Fibroblast of skin of scalp (primary cell): ENCODE results near the gene SDC1. TPM values are rescaled to one million over a fixed set of nuclear protein-coding genes. Genes with fewer than 3 reads are reported as not detected.
"Not testable (repeated sequence)": the region's sequence is repeated elsewhere in the genome, so short reads cannot be mapped to it uniquely, and the experiment has no call there.

Experiments
- DNase-seq: peaks from one replicate; pipeline ENCODE4 v3.0.0-alpha.2; 2013
- polyA plus RNA-seq, 2 experiments: library from polyadenylated mRNA; unstranded; fragments of 120-200 nt; gene quantifications; one replicate each; pipeline ENCODE4 v1.2.1, GENCODE V29; 2013; ENCODE audit not compliant: insufficient read length in 2 of 2

The SDC1 gene, protein sequence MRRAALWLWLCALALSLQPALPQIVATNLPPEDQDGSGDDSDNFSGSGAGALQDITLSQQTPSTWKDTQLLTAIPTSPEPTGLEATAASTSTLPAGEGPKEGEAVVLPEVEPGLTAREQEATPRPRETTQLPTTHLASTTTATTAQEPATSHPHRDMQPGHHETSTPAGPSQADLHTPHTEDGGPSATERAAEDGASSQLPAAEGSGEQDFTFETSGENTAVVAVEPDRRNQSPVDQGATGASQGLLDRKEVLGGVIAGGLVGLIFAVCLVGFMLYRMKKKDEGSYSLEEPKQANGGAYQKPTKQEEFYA
- polyA plus RNA-seq (2013, experiment 1 of 2; ENCODE audit: insufficient read length) = 30.6 TPM
- 26.1 TPM for polyA plus RNA-seq (2013, experiment 2 of 2; ENCODE audit: insufficient read length)

DNA sequence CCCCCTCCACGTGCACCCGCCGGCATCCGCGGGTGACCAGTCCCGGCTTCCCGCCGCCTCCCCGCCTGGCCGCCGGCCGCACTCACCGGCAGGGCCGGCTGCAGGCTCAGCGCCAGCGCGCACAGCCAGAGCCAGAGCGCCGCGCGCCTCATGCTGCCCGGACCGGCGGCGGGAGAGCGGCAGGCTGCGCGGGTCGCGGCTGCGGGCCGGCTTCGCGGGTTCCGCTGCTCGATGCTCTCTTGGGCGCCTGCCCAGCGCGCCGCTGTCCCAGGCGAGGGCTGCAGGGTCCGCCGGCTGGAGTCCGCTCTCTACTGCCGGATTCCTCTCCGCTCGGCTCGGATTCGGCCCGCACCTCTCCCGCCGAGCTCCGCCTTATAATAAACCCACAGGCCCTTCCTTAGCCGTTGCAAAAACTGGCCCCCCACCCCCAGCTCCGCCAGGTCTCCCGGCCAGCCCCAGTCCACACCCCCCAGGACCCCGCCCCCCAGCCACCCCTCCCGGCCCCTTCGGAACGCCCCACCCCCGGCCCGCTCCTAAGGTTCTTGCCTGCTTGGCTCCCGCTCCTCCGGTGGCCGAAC, at the start of gene SDC1:
Gene SDC1, minus strand, starts transcription at position 415 of the 578 bp plus-strand sequence. Its CDS starts 263 bp downstream, at position 152.
- DNase-seq = peak; percentile 50

DNA sequence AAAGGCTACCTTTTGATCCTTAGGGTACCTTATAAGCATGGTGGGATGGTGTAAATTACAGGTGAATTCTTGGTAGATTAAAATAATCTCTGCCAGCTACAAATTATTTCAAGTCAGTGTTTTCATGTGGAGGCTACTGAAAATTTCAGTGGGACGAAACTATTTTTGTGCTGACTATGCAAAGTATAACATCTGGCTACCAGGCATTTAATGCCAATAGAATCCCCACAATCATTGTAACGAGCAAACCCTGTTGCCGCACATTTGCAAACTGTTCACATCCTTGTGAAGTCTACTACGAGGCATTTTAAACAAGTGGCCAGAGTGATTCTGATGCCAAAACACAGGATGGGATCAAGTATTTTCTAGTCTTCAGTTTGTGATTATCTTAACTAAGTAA, 48.1 kb upstream of the SDC1 start:
- no peak for DNase-seq

DNA sequence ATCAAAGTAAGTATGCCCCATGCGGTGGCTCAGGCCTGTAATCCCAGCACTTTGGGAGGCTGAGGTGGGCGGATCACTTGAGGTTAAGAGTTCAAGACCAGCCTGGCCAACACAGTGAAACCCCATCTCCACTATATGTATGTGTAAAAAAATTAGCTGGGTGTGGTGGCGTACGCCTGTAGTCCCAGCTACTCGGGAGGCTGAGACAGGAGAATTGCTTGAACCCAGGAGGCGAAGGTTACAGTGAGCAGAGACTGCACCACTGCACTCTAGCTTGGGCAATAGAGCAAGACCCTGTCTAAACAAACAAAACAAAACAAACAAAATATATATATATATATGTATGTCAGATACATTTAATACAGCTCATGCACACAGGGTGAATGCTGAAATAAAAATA, 43.4 kb upstream of the SDC1 start:
- not testable (repeated sequence) for DNase-seq

DNA sequence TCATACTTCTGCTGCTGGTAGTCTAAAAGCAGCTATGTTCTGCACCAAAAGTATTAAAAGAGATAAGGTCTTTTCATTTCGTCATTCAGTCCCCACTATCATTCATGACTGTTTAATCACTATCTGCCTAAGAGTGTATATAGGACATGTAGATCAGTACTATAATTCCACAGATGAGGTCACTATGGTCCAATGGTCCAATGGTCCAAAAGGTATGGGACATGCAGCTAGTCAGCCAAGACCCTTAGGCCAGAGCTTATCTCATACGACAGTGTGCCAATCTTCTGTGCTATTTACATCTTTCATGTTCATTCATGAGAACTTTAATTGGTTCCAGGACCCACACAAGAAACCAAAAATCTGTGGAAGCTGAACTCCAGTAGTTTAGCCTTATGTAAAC, 42.6 kb upstream of the SDC1 start:
- no peak for DNase-seq

DNA sequence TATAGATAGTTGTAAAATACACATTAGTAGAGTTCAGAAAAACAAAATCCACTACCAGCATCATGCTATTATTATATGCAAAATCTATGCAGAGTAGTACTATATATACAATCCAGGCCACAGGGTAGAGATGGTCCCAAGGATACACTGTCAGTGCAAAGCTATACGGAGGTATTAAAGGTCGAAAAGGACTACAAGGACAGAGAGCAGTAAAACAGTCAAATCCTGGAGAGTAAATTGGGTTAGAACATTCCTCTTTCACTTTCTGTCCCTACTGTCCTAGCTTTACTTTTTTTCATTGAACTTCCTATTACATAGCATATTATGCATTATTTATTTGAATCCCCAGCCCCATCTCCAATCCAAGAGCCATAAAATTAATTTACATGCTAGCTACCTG, 39.7 kb upstream of the SDC1 start:
- DNase-seq = no peak

DNA sequence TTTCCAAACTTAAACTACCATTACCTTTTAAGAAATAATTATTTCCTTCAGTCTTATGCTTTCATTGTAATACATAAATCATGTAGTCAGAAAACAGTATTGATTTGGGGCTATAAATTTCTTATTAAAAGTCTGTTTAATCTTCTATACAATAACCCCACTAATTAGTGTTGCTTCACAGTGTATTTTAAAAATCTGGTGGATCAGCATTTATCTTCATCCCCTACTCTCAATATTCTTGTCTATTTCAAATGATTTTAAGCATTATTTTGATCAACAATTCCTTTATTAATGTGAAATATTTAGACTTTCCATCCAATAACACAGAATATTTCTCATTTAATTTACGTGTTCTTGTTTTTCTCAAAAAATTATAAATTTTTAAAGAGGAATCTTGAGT, 32.5 kb upstream of the SDC1 start:
- DNase-seq = no peak

DNA sequence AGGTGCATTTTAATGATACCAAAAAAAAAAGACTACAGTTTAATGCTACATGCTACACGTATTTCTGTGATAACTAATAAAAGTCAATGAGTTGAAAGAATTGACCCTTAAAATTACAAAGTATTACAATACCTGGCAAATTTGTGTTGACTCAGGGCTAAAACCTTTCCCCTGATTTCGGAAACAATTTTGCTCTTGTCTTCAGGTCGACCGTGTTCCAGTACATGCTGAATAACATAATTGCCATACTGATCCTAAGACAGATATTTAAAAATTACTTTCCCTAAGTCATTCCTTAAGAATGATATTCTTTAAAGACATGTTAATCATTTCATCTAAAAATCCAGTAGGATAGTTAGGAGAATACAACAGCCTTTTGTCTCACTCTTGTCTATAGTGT, 29.8 kb upstream of the SDC1 start:
- no peak for DNase-seq

DNA sequence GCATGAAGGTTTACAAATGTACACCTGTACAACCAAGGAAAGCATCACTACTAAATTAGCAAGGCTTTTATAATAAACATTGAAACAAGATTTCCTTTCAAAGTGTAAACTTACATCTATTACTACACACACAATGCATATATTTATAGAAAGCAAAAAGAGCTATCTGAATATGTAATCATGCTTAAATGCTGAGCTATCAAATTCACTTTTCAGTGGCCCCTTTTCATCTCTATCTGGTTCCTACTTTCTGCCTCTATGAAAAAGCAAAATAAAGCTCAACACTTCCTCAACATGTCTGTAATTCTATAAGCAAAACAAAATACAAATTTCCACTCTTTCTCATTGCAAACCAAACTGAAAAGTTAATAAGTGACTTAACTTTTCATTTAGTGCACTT, 25.5 kb upstream of the SDC1 start:
- DNase-seq = no peak

DNA sequence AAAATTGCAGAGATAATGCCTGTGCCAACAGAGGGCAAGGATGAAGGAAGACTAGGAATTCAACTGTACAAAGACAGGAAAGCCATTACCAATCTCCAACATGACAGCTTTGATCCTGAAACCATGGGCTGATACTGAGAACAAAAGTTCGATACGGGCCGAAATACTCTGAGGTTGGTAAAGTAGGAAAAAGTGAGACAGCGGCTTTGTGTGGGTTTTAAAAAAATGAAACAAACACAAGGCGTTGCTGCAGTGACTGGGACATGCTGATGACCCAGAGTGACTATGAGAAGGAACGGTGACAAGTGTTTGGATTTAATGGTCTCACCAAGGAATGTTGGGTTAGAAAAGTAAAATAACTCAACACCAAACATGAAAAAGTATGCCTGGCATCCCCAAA, 24.2 kb upstream of the SDC1 start:
- DNase-seq = no peak

DNA sequence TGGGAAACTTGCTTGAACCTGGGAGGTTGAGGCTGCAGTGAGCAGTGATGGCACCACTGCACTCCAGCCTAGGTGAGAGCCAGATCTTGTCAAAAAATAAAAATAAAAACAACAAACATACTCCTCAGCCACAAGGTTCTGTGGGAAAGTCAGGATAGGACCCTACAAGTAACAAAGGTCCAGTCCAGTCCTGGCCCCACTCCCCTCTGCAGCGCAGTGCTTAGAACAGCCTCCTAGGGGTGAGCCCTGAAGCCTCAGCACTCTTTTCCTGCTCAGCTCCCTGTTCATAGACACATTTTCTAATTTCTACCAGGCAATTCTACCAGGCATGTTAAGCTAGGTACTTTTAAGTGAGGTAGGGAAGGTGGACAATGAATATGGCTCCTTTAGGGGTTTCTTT, 22.2 kb upstream of the SDC1 start:
- DNase-seq = no peak

DNA sequence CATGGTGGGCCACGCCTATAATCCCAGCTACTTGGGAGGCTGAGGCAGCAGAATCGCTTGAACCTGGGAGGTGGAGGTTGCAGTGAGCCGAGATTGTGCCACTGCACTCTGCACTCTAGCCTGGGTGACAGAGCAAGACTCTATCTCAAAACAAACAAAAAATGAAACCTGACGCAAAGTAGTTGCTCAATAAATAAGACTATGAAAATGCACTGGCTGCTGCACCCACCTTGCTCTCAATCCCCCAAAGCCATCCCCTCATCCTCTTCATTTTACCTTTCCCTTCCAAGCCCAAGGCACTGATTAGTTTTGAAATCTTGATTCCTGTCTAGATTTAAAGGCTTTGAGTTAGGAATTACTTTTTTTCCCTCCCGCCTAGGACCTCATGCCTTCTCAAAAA, 18.7 kb upstream of the SDC1 start:
- DNase-seq = not testable (repeated sequence)

DNA sequence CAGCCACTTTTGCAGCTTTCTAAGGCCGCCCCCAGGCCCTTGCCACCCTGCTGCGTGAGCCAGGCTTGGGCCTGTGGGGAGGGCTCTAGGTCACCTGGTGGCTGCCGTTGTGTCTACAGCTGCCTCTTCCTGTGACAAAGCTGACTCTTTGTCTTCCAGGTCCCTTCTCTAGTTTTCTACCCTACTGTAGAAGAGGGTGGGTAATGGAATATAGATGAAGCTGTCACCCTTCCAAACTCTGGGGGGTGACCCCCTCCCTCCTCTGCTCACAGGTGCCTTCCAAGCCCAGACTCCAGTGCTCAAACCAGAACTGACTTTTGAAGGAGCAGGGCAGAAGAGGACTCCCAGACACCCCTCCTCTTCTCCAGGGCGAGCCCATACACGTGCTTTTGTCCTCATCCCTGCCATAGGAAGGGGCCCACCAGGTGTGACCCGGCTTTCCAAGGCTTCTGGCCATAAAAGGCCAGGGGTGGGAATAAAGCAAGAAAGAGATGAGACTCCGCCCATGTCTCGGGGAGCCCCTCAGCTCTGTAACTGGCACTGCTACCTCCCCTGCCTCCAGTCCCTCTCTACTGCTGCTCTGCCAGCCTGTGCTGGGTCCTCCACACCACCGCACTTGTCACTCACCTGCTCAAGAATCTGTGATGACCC, 17.9 kb upstream of the SDC1 start:
- DNase-seq = no peak

DNA sequence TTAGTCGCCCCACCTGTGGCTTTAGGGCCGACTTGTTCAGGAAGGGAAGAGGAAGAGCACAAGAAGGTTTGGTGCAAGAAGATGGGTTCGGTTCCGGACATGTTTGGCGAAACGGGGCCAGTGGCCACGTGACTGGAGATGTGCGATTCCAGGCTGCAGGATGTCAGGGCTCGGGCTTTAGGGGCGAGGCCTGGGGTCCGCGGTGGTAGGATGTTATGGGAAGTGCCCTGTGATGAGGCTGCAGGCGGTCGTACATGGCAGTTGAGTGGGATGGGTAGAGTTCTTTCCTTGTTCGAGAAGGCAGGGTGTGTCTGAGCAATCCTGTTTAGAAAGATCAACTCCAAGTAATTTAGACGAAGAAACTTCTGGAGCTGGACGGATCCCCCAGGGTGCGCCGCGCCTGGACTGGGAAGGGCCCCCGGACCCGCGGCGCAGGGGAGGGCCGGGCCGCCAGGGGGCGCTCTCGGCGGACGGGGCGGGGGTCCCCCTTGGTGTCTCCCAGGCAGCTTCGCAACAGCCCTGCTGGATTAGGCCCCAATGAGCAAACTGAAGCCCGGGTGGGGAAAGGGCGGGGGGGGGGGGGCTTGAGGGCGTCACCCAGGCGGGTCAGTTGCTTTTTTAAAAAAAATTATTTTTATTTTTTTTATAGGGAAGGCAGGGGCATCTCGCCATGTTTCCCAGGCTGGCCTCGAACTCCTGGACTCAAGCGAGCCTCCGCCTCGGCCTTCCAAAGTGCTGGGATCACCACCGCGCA, 17.2 kb upstream of the SDC1 start:
- no peak for DNase-seq

DNA sequence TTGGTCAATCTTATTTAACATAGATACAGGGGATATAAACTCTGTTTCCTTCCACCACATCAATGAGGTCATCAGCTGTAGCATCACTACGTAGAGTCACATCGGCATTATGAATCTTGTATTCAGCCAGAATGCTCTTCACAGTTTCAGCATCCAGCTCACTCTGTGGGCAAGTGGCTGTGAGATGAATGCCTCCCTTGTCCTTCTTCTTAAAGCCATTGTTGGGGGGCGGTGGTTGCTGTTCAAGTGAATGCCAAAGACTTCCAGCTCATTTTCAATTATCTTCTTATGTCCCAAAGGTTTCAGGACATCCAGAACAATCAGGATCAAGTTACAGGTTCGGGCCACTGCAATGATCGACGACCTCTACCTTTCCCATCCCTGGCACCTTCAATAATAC, 15.4 kb upstream of the SDC1 start:
- DNase-seq = not testable (repeated sequence)

DNA sequence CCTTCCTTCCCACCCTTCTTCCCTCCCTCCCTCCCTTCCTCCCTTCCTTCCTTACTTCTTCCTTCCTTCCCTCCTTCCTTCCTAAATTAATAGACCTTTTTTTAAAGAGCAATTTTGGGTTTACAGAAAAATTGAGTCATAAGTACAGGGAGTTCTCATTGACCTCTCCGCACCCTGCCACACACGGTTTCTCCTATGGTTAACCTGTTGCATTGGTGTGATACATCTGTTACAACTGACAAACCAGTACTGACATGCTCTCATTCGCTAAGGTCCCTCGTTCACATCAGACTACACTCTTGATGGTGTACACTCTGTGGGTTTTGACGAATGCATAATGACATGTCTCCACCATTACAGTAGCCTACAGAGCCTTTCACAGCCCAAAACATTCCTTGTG, 11.6 kb upstream of the SDC1 start:
- no peak for DNase-seq

DNA sequence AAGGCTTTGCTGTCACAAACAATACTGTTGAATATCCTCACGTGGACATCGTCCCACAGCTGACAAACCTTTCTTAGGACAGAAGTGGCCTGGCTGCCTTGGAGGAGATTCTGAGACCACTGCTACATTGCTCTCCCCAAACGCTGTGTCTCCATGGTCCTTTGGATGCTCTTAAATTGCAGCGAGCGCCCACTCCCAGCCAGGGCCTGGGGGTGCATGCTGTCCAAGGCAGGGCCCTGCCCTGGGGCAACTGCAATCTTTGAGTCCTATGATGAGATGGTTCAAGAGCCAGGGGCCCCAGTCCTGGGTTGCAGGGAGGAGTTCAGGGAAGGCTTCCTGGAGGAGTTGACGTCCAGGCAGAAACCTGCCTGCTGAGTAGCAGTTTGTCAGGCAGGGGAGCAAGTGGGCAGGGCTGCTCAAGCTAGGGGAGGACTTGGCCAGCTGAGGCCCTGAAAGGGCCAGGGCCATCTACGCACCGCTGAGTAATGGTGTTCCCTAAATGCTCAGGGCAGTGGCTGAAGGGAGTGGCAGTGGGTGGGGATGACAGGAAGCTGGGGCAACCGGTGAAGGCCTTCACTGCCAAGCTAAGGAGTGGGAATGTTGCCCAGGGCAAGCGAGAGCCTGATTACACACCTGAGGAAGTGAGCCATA, 10.8 kb upstream of the SDC1 start:
- DNase-seq = no peak

DNA sequence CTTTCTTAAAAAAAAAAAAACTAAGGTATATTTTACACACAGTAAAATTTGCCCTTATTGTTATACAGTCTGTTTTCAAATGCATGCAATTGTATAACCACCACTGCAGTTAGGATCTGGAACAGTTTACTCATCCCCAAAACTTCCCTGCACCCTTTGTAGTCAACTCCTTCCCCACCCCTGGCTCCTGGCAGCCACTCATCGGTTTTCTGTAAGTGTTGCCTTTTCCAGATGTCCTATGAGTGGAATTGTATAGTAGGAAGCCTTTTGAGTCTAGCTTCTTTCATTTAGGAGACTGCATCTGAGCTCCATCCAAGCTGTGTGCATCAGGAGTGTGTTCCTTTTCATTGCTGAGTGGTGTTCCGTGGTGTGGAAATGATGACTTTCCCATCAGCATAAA, 9.7 kb upstream of the SDC1 start:
- DNase-seq = not testable (repeated sequence)

DNA sequence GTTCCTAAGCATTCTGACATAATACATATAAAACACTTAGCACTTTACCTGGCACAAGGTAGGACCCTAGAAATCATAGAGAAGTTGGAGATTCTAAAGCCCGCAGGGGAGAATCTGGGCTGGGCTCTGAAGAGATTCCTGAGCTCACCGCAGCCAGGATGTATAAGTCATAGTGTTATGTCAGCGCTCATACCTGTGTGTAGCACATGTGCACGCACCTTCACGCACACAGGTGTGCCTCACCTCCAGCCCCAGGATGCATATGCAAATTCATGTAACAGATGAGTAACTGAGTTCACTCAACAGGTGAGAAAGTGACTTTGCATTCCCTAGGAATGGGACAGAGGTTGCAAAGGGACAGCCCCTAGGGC, 7.9 kb upstream of the SDC1 start:
- DNase-seq = no peak

DNA sequence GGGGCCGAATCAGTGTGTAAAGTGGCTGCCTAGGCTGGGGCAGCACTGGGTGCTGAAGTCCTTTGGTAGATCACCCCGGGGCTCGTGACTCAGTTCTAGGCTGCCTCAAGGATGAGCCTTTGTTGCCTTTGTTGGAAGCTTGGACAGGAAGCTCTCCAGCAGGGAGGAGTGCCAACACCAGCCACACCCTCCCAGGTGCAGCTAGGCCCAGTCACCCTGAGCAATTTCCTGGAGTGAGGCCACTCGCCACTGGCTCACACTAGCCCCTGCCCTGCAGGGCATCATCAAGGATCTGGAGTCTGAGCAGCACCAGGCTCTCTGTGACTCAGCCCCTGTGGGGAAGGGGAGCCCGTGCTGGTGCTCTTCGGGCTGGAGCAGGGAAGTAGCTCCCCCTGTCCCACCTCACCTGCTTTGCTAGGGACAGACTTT, 6.7 kb upstream of the SDC1 start:
- DNase-seq = peak; percentile 23

DNA sequence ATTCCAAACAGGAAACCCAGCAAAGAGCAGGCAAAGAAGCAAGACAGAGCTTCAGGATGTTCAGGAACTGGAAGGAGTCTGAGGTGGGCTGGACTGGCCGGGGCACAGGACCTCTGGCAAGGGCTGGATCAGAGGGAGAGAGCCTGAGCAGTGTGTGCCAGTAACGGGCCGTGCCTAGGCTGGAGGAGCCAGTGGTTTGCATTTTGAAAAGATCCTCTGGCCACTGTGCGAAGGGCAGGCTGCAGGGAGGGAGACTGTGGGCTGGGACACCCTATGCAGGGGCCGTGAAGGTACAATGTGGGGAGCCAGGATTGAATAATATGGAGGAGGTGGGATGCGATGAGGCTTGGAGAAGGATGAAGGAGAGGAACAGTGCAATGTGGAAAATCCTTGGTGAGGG, 6.2 kb upstream of the SDC1 start:
- DNase-seq = no peak

DNA sequence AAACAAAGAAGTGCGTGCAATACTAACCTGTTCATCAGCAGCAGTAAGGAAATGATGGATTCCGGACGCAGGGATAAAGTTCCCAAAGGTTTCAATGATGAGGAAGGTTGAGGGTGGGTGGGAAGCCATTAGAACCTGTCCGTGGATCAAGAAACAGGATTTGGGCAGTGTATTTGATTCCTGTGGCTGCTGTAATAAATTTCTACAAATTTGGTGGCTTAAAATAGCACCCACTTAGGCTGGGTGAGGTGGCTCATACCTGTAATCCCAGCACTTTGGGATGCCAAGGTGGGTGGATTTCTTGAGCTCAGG, 5.1 kb upstream of the SDC1 start:
- no peak for DNase-seq

DNA sequence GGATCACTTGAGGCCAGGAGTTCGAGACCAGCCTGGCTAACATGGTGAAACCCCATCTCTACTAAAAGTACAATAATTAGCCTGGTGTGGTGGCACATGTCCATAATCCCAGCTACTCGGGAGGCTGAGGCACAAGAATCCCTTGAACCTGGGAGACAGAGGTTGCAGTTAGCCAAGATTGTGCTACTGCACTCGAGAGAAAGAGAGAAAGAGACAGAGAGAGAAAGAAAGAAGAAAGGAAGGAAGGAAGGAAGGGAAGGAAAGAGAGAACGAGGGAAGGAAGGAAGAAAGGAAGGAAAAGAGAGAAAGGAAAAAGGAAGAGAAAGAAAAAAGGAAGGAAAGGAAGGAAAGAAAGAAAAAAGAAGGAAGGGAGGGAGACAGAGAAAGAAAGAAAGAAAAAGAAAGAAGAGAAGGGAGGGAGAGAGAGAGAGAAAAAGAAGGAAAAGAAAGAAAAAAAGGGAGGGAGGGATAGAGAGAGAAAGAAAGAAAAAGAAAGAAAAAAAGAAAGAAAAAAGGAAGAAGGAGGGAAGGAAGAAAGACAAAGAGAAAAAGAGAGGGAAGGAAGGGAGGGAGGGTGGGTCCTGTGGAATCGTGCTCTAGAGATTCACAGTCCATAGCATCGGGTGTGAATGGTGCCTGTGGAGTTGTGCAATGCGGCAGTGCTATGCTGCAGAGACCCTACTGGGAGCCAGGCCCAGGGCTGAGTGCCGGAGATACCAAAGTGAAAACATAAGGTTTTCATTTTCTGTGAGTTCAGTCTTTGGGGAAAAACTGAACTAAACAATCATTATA, 4.6 kb upstream of the SDC1 start:
- DNase-seq = peak; percentile 79
